ENCODE measurements around the gene MACROD2.

The MACROD2 gene

DNA sequence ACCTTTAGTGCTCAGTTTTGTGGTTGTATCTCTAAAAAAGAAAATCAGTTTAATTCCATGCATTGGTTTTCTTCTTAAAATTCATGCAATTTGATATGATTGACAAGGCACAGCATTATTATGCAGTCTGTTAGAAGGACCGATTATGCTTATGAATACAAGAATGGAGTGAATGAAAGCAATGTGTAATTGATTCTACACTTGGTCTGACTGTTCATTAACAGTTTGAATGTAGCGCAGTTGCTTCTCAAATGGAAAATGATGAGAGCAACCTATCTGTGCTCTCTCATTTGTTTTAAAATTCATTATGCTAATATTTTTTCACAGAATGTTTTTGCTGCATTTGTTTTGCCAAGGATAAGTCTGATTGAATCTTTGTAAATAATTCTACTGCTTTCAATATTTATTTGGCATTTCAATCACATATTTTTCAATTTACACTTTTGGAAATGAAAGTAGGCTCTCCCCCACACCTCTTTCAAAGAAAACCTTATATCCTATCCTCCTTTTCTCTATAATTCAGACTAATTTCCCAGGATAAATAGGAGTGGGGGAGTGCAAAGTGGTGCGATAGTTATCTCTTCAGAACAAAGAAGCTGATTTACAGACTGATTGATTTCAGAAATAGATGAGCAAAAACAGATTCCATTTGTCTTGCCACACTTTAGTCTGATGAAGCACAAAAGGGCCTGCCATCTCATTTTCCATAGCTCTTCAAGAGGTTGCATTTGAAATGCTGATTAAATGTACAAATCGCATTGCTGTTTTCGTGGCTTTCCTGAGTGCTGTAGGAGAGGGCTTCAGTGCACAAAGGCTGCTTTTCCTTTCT, 1227.4 kb downstream of the MACROD2 start:
- no peak for DNase-seq (ENCODE audit: low read depth)

DNA sequence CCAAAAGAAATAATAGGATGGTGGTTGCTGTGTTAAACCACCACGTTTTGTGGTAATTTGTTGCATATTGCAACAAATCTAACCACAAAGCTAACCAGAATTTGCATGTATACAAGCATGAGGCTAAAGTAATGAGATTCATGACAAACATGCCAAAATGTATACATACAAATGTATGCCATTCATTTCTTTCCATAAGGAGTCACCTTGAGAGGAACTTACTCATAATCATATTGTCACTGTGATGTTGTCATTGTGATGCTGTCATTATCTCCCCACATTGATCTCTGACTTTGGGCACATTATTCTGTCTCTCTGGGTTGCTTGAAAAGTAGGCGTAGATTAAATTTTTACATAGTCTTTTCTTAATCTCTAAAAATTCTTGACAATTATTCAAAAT, 1228.9 kb downstream of the MACROD2 start:
- DNase-seq (ENCODE audit: low read depth), result no peak

DNA sequence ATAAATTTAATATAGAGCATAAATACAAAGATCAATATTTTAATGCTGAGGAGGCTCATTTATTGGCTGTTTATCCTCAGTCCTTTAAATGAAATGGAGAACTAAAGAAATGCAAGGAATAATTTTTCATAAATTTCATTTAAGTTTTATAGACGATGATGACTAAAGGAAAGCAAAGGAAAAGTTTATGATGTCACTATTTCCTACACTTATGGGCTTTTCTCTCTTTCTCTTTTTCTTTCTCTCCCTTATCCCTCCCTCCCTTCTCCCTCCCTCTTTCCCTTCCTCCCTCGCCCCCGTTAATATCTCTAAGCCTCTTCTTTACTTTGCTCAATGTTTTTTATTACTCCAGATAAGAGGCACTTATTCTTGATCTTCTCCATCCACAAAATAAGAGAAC, 1231.8 kb downstream of the MACROD2 start:
- DNase-seq (ENCODE audit: low read depth), result no peak

DNA sequence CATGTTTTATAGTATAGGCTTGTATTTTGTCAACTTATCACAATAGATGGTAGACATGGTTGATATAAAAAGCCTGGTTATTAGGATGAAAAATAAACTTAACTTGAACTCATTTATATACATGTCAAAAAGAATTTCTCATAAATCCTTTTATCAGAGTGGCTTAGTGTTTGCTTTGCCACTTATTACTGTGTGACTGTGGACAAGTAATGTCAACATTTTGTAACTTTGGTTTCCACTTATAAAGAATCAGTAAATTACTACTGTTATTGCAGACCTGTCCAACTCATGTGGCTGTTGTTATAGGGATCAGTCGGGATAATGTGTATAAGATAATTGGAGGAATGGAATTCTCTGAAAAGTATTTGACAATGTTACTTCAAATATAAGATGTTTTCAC, 1236.9 kb downstream of the MACROD2 start:
- no peak for DNase-seq (ENCODE audit: low read depth)

DNA sequence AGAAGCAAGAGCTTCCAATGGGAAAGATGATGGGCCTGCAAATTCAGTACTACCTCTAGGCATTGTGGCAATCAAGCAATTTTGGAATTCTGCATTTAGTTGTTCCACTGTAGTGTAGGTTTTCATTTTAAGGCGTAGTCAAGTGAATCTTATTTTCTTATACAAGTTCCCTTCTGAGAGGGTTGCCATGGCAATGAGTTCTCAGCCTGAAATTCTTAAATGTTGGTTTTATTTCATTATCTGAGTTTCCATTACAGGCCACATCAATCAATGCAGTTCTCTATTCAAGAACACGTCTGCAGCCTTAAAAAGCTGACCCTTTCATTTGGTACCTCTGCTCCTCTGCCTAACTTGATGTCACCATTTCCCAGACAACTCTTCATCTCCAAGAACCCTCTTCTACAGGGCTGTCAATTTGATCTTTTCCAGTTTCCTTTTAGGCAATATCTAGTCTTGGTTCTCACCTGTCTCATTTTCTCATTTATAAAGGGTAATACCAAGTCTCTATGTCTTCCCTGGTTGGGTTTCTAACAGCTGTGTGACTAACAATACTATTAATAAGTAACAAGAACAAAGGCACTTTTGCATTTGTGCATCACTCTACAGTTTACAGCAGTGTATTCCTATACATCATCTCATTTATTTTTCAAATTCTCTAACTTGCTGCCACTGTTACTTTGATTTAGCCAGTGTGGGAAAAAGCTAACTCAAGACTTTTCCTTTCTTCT, 1240.3 kb downstream of the MACROD2 start:
- DNase-seq (ENCODE audit: low read depth), result no peak

DNA sequence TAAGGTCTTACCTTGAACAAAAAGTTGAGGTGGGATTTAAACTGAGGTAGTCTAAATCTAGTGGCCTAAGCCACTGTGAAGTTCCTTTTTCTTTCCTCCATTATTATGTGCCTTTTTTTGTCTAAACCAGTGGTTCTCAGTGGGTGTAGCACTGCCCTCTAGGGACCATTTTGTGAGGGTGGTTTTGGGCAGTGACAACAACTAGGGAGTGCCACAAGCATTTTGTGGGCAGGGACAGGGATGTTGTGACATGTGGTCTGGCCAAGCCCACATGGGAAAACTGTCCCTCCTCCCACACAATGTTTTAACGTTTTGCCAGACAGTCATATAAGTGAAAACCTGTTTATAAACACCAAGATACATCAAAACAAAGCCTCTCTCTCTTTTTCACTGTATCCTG, 1241.5 kb downstream of the MACROD2 start:
- DNase-seq (ENCODE audit: low read depth), result no peak

DNA sequence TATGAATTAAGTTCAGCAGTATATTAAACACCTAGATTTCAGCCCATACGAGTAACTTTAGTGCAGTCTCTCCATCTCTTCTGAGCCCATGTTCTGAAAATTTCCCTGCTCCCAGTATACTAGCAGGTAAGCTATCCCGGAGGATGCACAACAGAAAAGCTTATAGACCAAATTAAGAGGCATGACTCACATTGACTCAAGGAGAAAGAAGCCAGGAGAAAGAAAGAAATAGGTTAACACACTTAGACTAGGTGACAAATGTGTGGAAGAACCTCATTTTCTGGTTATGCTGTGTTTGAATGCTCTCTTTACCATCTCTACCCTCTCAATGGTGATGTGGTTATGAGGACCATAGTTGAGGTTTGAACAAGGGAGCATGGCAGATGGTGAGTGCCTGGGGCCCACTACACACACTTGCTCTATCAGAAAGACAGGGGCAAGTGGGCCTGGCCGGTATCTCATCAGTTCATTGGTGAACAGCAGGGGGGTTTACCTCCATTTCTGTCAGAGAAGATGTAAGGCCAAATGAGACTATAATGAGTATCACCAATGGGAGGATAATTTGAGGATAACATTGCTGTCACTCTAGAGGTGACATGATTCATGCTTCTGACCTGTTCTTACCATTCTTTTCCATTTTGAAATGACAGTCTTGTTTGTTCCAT, 1244.4 kb downstream of the MACROD2 start:
- DNase-seq (ENCODE audit: low read depth), result no peak

DNA sequence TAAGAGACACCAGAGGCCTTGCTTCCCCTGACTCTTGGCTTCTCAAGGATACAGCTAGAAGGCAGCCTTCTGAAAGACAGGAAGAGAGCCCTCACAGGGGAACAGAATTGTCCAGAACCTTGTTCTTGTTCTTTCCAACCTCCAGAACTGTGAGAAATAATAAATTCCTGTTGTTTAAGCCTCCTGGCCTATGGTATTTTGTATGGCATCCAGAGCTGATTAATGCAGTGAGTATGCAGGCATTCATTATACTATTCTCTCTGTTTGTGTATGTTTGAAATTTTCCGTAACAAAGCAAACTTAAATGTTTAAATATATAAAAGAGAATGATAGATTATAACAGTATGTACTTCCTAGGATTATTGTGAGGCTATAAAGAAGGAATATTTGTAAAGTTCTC, 1245.5 kb downstream of the MACROD2 start:
- no peak for DNase-seq (ENCODE audit: low read depth)

DNA sequence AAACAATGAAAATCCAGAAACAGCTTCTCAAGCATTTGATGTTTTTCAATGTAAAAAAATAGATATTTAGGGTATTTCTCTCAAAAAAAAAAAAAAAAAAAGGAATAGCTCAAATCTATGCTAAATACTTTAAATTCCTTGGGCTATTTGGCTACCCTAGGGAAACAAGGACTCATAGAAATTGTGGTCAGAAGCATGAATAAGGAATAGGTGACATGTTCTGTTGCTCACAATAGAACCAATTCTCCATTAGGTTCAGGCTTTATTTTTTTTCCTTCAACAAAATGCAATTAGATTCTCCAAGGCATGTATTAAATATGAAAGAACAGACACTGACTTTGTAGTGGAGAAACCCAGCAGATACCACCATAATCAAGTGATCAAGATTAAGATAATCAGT, 1246.4 kb downstream of the MACROD2 start:
- DNase-seq (ENCODE audit: low read depth), result no peak

DNA sequence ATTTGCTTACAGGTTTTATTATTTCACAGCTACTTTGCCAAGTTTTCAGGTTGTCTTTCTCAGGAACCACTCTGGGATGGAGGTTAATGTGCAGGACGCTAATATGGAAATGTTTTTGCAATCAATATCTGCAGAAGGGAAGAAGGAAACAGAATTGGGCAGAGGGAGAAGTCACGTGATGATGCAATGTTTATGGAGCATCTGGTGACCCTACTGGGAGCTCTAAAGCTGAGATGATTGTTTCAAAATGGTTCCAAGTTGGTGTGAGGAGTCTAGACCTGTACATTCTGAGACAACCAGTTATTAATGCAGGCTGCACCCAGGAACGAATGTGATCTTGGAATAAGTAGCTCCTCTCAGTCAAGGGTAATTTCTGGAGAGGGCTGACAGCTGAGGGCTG, 1247.5 kb downstream of the MACROD2 start:
- DNase-seq (ENCODE audit: low read depth), result no peak

DNA sequence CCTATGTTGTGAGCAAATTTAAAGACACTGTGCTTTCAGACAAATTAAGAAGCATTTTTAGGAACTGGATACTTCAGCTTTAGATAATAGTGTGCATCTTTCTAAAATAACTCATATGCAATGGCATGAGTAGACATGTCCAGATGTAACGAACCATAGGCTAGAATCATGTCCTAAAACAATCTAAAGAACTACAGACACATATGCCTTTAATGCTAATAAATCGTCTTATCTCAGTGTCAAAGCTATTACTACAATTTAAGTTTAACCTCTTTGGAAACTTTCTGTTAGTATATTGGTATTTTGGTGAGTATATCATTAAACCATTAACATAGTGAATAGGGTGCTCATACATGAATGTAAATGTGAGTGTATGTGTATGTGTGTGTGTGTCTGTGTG, 1250.6 kb downstream of the MACROD2 start:
- no peak for DNase-seq (ENCODE audit: low read depth)

DNA sequence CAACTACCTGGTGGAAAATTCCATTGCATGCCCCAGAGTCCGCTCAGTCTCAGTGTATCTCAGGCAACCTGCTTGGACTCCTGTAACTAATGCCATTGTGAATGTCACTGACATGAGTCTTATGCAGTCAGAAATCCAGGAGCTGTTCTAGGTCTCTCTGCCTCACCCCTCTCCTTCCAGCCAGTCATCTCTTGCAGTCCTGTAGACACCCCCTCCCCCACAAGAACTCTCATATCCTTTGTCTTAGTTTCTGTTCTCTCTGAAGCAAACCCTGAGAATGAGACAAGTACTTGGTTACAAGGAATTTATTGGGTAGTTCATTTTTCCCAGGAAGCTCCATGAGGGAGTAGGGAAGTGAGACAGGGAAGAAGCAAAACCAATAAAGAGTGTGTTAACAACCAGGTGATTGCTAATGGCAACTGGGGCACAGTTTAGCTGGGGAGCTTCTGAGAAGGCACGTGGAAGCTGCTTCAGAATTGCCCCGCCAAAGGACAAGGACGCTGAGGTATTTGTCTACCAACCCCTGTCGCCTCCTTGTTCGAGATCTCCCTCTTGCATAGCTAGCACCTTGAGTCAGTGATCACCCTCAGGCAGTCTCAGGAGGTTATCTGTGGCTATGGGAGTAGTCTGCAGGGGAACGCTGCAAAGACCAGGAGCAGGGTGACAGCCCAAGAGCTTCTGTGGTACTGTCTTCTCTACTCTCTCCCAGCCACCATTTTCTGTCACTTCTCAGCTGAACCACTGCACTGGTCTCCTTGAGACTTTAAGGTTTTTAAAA, 1253.5 kb downstream of the MACROD2 start:
- no peak for DNase-seq (ENCODE audit: low read depth)

DNA sequence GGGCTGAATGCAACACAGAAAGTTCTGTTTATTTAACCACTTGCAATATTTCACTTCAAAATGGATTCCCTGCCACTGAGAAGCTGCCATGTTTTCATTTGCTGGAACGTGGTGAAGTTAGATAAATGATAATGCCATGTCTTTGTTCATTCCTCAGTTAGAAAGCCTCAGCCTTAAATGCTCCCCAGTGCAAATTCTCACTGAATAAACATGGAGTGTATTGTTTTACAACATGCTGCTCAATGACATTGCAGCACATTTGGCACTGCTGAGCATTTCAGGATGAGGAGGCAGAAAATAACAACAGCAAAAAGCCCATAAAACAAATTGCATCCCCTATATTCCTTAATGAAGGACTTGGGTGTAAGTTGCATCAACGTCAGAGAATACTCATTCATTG, 1255.9 kb downstream of the MACROD2 start:
- no peak for DNase-seq (ENCODE audit: low read depth)

DNA sequence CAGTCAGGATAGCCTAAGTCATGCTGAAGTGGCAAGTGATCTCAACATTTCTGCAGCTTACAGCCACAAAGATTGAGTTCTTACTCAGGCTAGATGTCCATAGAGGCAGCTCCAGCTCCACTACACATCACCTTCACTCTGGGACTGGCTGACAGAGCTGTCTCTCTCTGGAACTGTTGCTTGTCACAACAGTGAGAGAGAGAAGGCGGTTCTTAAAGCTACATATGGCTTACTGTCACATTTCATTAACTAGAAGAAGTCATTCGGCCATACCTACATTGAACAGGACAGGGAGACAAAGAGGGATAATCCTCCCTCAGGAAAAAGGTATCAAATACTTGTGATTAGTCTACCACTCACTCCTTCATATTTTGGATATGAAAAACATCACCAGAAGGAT, 1257.0 kb downstream of the MACROD2 start:
- no peak for DNase-seq (ENCODE audit: low read depth)

DNA sequence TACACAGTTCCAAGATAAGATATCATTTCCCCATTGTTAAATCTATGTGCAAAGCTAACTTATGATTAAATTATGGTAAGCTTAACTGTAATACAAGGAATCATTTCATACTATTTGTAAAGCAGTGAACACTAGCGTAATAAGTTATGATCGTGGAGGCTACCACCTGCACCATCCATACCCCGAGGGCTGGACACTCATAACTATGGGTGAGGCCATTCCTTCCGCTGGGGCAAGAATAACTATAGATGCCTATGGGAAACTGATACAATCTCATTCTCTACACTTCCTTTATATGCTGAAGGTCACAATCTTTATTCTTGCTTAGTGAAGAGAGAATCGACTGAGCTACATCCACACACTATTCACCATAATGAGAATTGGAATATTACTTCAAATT, 1258.1 kb downstream of the MACROD2 start:
- no peak for DNase-seq (ENCODE audit: low read depth)

DNA sequence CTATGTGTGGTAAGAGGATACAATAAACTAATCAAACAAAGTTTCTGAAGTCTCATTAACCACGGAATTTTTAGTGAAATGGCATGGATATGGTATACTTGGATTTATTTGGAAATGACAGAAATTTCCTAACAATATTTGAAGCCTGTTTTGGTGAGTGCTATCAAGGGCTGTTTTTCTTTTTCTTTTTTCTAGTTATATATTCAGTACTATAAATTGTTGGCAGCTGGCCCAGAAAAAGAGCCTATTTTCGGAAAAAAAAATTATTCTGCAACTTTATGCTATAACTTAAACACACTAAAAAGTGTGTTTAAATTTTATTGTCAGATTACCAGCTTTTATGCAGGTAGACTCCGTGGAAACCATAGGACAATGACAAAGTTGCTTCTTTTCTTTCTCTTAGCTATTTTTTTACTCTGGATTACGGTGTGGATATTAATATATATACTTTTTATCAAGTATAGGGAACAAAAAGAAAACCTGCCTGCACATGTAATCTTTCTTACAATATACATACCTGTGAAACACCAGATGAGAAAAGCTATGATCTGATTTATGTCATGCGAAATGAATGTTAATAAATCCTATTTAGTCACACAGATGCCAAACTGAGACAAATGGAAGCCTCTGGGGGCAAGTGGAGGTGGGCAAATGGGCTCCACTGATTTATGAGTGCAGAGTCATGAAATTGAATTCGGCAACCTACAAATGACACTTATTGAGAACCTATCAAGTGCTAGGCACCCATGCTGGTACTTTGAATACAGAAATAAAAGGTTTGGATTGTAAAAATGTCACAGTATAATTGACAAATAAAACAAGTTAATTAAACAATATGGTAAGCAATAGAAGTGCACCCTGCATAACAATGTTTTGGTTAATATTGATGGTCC, 1261.6 kb downstream of the MACROD2 start:
- DNase-seq (ENCODE audit: low read depth), result no peak

DNA sequence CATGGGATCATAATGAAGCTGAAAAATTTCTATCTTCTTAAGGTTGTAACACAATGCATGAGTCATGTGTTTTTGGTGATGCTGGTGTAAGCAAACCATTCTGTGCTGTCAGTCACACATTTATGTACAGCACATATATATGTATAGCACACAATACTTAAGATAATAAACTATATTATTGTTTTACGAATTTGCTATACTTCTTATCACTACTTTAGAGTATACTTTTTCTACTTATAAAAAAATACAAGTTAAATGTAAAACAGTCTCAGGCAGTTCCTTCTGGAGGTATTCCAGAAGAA, 1262.2 kb downstream of the MACROD2 start:
- no peak for DNase-seq (ENCODE audit: low read depth)

DNA sequence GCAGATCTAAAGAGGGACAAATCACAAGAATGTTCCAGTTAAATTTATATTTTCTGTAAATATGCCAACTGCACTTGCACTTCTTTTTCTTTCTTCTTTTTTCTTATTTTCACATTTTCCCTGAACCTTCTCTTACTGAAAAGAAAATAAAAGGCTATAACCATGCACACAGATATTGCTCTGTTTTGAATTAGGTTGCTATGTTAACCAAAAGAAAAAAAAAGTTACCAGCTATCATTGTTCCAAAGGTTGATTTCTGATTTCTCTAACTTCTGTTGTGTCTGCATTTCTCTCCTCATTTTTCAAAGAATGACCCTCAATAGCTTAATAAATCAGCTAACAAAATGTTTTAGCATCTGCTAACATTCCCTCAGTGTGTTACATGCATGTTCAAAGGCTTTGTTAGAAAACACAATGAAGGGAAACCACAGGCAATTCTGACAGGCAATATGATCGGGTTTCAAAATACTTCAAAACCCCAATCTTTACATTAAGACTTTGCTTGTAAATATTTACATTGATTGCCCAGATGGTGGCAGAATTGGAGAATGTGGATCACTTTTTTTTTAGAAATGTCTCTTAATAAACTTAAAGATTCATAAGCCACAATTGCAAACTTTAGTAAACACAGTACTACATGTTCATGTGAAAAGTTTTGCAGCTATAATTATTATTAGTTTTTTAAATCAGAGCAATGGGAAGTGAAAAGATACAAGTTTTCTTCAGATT, 1270.4 kb downstream of the MACROD2 start:
- no peak for DNase-seq (ENCODE audit: low read depth)

DNA sequence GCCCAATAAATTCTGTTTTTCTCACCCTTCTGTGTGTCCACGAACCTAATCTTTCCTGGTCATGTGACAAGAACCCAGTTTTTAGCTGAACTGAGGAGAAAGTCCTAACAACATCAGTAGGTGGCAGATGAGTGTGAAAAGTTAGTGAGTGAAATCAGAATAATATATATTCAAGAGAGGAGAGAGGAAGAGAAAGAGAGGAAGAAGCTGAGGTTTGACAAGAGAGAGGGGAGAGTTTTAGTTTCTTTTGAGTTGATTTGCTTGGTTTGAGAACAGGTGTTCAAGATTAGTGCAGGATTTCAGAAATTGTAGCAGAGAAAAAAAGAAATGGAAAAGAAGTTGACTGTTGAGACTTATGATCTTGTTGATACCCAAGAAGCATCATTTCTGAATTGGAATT, 1272.6 kb downstream of the MACROD2 start:
- no peak for DNase-seq (ENCODE audit: low read depth)

DNA sequence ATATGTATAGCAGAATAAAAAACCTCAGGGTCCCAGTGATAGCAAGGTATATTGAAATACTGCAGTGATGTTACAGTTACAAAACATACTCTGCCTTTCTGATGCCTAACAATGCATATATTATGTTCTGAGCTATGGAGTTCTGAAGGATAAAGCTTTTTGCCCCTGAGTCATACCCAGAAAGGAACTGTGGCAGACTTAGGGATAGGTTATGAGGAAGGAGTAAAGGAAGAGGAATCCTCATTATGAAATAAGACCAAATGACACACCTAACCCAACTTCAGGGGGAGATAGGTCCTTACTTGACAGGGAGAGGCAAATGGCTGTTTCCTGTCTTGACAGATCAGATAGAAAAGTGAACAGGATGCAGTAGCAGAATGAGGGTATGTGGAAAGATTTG, 1282.7 kb downstream of the MACROD2 start:
- no peak for DNase-seq (ENCODE audit: low read depth)

DNA sequence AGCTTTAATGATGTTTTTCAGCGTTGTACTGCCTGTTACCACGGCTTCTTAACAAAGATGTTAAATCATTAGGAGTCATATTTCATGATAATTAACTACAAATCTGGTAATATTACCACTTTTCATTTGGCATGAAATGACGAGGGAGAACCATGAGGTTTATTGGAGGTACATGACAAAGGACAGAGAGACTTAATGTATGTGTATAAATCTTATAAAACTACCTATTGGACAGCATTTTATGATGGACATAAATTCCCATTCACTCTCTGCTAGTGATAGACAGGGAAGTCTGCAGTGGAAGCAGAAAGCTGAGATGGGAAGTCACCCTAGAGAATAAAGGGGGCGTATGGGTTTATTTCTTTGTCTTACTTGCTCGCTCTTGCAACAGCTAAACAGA, 1292.0 kb downstream of the MACROD2 start:
- DNase-seq (ENCODE audit: low read depth), result no peak
